ENCODE data around the gene MINDY4. TPM values are rescaled to one million over a fixed set of nuclear protein-coding genes. Genes with fewer than 3 reads are reported as not detected.

MINDY4 gene
- total RNA-seq, 2 donors from 2014 or later, result 0.93 to 2.5 TPM

DNA sequence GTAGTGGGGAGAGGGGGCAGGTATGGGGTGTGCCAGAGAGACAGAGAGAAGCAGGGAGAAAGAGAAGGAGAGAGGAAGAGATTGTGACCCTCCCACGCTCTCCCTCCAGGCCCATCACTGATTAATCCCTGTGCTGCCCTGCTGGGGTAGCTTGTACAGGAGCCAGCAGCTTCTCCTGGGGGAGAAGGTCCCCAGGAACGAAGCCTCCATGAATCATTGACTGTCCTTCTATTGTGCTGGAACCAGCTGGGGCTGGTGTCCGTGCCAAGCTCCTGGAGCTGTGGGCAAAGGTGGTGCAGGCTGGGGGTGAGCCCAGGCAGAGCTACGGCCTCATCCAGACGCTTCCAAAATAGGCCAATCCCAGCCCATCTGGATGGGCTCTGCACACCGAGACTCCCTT lies 161.3 kb downstream of the MINDY4 start:
- Mint-ChIP-seq H3K4me1 (ENCODE audit: low read depth in 2 of 2) (no peaks in the 10 kb centered on the region), H3K27ac (no peak overlapping the region), H3K27me3 (peaks cover 0 to 4% of the 10 kb centered on the region in 2 donors), H3K36me3 (no peaks in the 10 kb centered on the region), H3K9me3 (no peaks in the 10 kb centered on the region), H3K4me3 (no peak overlapping the region)
- no peak for DNase-seq (ENCODE audit: low spot score)
- ATAC-seq, result no peak

- H3K4me1 Mint-ChIP-seq (ENCODE audit: low read depth in 2 of 2), result no peaks in the 10 kb centered on the region
- H3K27me3 Mint-ChIP-seq, result peaks cover 0 to 7% of the 10 kb centered on the region in 2 donors
- no peak overlapping the region for H3K27ac Mint-ChIP-seq
- DNase-seq (ENCODE audit: low spot score) (peak; percentile 39), ATAC-seq (no peak)
- no peak overlapping the region for H3K4me3 Mint-ChIP-seq
- no peaks in the 10 kb centered on the region for H3K9me3 Mint-ChIP-seq
- no peaks in the 10 kb centered on the region for H3K36me3 Mint-ChIP-seq
Measured at GRCh38 chr7:30933124-30933974, 162.1 kb downstream of the MINDY4 start.

GRCh38 chr7:30934225-30934624 lies 163.0 kb downstream of the MINDY4 start:
- H3K4me3 Mint-ChIP-seq, result no peak overlapping the region
- ATAC-seq, result no peak
- no peaks in the 10 kb centered on the region for H3K4me1 Mint-ChIP-seq (ENCODE audit: low read depth in 2 of 2)
- H3K36me3 Mint-ChIP-seq, result no peaks in the 10 kb centered on the region
- DNase-seq (ENCODE audit: low spot score), result no peak
- peaks cover 2 to 7% of the 10 kb centered on the region in 2 donors for H3K27me3 Mint-ChIP-seq
- H3K27ac Mint-ChIP-seq, result no peak overlapping the region
- H3K9me3 Mint-ChIP-seq, result no peaks in the 10 kb centered on the region

DNA sequence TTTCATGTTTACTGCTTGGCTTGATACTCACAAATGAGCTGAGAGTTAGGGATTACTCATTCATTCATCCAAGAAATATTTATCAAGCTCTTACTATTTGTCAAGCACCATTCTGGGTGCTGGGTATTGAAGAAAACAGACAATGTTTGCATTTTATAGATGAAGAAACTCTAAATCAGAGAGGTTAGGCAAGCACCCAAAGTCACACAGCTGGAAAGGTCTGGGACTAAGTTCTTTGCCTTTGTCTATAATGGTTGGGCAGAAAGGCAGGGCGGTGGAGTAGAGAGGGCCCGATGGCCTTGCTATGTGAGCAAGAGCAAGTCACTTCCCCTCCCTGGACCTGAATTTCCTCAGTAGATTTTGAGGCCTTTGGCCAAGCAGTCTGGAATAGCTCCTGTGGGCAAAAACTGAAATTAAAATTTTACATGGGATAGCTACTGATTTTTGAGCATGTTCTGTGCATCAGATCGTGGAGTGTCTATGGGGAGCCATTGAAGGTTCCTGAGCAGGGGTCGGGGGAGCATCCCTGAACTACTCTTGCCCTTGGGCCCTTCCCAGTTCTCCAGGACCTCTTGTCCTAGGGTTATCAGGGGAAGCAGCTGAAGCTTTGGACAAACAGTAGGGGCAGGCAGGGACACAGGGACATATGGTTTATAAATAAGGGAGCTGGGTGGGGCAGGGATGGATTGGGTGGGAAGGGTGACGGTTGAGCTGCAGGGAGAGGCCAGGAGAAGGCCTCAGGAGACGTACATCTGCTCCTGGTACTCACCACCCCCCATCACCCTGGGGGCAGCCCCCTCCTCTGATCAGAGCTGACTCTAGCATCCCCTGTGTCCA lies 163.7 kb downstream of the MINDY4 start:
- Mint-ChIP-seq H3K4me1 (ENCODE audit: low read depth in 2 of 2) (no peaks in the 10 kb centered on the region), H3K27me3 (peaks cover 7 to 8% of the 10 kb centered on the region in 2 donors), H3K9me3 (no peaks in the 10 kb centered on the region), H3K36me3 (no peaks in the 10 kb centered on the region), H3K27ac (no peak overlapping the region), H3K4me3 (no peak overlapping the region)
- DNase-seq (ENCODE audit: low spot score), result no peak
- ATAC-seq, result peak in 1 of 2 donors; percentile 24

DNA sequence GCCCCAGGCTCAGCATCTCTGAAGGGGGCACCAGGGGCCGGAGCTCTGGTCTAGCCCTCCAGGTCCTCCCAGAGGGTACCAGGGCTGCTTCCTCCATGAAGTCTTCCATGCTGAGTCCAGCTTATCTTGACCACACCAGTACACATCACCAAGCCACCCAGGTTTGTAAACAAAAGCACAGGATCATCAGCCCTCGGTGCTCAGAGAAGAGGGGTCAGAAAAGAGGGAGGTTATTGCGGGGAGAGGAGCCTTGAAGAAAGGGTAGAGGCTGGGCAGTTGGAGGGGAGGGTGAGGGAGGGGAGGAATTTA lies 164.3 kb downstream of the MINDY4 start:
- peak in 1 of 2 donors; percentile 16 for ATAC-seq
- Mint-ChIP-seq H3K9me3 (no peaks in the 10 kb centered on the region), H3K36me3 (no peaks in the 10 kb centered on the region), H3K4me1 (ENCODE audit: low read depth in 2 of 2) (no peaks in the 10 kb centered on the region), H3K4me3 (no peak overlapping the region), H3K27me3 (peaks cover 7 to 8% of the 10 kb centered on the region in 2 donors), H3K27ac (no peak overlapping the region)
- DNase-seq (ENCODE audit: low spot score), result no peak

- no peak overlapping the region for H3K4me3 Mint-ChIP-seq
- H3K27me3 Mint-ChIP-seq, result peaks cover 13 to 14% of the 10 kb centered on the region in 2 donors
- ATAC-seq (peak in 1 of 2 donors; percentile 7), DNase-seq (ENCODE audit: low spot score) (no peak)
- no peaks in the 10 kb centered on the region for H3K36me3 Mint-ChIP-seq
- no peaks in the 10 kb centered on the region for H3K9me3 Mint-ChIP-seq
- H3K27ac Mint-ChIP-seq, result no peak overlapping the region
- no peaks in the 10 kb centered on the region for H3K4me1 Mint-ChIP-seq (ENCODE audit: low read depth in 2 of 2)
Measured at GRCh38 chr7:30936650-30937245, 165.5 kb downstream of the MINDY4 start.

- ATAC-seq (no peak), DNase-seq (ENCODE audit: low spot score) (no peak)
- Mint-ChIP-seq H3K27me3 (peaks cover 20 to 21% of the 10 kb centered on the region in 2 donors), H3K4me1 (ENCODE audit: low read depth in 2 of 2) (no peaks in the 10 kb centered on the region), H3K9me3 (no peaks in the 10 kb centered on the region), H3K27ac (no peak overlapping the region), H3K4me3 (no peak overlapping the region), H3K36me3 (no peaks in the 10 kb centered on the region)
Measured at GRCh38 chr7:30937416-30937815, 166.2 kb downstream of the MINDY4 start.

GRCh38 chr7:30938435-30939316 lies 167.5 kb downstream of the MINDY4 start:
- Mint-ChIP-seq H3K4me3 (no peak overlapping the region), H3K36me3 (no peaks in the 10 kb centered on the region), H3K27ac (no peak overlapping the region), H3K27me3 (peaks cover 23 to 31% of the 10 kb centered on the region in 2 donors), H3K9me3 (no peaks in the 10 kb centered on the region), H3K4me1 (ENCODE audit: low read depth in 2 of 2) (no peaks in the 10 kb centered on the region)
- peak; percentile 60 to 64 for ATAC-seq
- peak; percentile 71 for DNase-seq (ENCODE audit: low spot score)

DNA sequence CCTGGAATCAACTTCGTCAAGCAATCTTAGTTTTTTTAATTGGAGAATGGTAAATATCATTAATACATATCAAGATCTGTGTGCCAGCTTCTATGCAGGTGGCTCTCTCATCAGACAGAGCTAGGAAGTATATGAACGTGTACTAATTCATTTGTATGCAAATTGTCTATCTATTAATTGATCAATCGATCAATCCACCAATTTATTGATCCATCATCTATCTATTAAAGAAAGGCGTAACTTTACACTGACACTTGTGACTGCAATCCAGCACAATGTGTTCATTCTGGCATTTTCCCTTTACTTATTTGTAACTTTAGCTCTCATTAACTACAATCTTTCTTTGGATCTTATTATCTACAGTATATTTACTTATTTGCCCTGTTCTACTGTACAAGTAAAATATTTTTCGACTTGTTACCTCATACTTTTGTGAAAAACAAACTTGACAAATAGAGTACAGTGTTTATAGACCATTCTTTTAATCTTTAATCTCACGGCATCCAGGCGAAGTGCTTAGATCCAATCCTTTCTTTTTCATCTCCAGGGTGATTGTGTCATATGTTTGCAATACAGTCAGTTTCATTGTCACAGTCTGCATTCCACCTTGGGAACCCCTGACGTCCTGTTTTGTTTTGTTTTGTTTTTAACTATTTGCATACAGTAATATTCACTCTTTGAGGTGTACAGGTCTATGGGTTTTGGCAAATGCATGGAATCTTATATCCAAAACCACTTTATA lies 170.5 kb downstream of the MINDY4 start:
- Mint-ChIP-seq H3K4me3 (no peak overlapping the region), H3K36me3 (peaks cover 5% of the 10 kb centered on the region), H3K9me3 (no peaks in the 10 kb centered on the region), H3K4me1 (ENCODE audit: low read depth in 2 of 2) (no peaks in the 10 kb centered on the region), H3K27me3 (peaks cover 31 to 45% of the 10 kb centered on the region in 2 donors), H3K27ac (no peak overlapping the region)
- DNase-seq (ENCODE audit: low spot score) (no peak), ATAC-seq (no peak)

Other genes with a start within 250 kb of the MINDY4 start
- gene GARS1, start 176.5 kb upstream of the MINDY4 start, total RNA-seq, result 100 to 1,000 TPM; 178 to 200 TPM
- not detected for gene CRHR2, start 89.0 kb upstream of the MINDY4 start, total RNA-seq
- gene INMT, start 19.3 kb upstream of the MINDY4 start, total RNA-seq, result under 1 TPM in 1 of 2 donors, not detected in 1; 0.33 TPM
- under 1 TPM in 1 of 2 donors, not detected in 1; 0.14 TPM for gene AQP1, start 140.4 kb downstream of the MINDY4 start, total RNA-seq
- not detected for gene GHRHR, start 192.5 kb downstream of the MINDY4 start, total RNA-seq